SU-DHL-6 (cell line): Measurements from ENCODE around the gene GSTM2.

Experiments
- EZH2phosphoT487 ChIP-seq: fragments of 200-600 bp; sonication (generic), shearing (Covaris generic); conservative IDR thresholded peaks from 2 replicates; pipeline ENCODE4 v1.6.1; 2018; ENCODE audit warnings: mild to moderate bottlenecking, antibody characterized with exemption, low read length, moderate library complexity, mixed read lengths
- TF ChIP-seq, protein P1 (sequence below): fragments of 200-600 bp; sonication (generic); IDR thresholded peaks from one replicate; pipeline ENCODE4 v1.5.1; 2017; ENCODE audit warnings: antibody characterized with exemption, mild to moderate bottlenecking, low read length, moderate library complexity; ENCODE audit not compliant: insufficient read depth, poor library complexity, severe bottlenecking

DNA sequence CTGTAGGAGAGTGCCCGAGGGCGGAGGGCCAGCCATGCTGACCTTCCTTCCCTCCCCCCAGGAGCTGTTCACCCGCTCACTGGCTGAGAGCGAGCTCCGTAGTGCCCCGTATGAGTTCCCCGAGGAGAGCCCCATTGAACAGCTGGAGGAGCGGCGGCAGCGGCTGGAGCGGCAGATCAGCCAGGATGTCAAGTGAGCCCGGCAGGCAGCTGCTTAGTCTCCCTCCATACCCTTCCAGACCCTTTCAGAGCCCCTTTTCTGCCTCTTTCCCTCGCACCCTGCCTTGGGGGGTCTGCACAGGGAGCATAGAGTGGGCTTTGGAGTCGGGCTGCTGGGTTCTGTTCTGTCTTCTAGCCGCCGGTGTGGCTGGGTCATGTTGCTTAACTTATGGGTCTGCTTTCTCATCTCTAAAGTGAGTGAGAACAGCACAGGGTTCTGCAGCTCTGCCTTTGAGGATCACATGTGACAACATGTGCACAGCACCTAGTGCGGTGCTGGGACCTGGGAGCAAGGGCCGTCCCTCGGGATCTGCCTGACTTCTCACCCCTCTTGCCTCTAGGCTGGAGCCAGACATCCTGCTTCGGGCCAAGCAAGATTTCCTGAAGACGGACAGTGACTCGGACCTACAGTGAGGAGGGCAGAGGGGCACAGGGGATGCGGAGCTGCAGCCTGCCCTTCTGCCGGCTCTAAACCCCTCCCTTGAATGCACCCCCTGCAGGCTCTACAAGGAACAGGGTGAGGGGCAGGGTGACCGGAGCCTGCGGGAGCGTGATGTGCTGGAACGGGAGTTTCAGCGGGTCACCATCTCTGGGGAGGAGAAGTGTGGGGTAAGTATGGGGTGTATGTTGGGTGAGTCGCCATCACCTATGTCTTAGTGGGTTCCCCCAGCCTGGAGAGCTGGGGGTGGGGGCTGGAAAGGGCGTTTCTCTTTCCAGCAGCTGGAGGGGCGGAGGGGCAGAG is 42.0 kb upstream of the GSTM2 start:
- TF ChIP-seq, protein P1, sequence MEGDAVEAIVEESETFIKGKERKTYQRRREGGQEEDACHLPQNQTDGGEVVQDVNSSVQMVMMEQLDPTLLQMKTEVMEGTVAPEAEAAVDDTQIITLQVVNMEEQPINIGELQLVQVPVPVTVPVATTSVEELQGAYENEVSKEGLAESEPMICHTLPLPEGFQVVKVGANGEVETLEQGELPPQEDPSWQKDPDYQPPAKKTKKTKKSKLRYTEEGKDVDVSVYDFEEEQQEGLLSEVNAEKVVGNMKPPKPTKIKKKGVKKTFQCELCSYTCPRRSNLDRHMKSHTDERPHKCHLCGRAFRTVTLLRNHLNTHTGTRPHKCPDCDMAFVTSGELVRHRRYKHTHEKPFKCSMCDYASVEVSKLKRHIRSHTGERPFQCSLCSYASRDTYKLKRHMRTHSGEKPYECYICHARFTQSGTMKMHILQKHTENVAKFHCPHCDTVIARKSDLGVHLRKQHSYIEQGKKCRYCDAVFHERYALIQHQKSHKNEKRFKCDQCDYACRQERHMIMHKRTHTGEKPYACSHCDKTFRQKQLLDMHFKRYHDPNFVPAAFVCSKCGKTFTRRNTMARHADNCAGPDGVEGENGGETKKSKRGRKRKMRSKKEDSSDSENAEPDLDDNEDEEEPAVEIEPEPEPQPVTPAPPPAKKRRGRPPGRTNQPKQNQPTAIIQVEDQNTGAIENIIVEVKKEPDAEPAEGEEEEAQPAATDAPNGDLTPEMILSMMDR, result no peak
- TF ChIP-seq EZH2phosphoT487, result no peak
